GM18519 (cell line): ENCODE results near the gene STON2.
"Not testable (repeated sequence)": the region's sequence is repeated elsewhere in the genome, so short reads cannot be mapped to it uniquely, and the experiment has no call there.

Experiments
- ATAC-seq: cut with Tn5 transposase; IDR thresholded peaks from one replicate; pipeline ENCODE4 v1.9.1; 2021; ENCODE audit warnings: mild to moderate bottlenecking, moderate library complexity; ENCODE audit not compliant: unreplicated experiment, low FRiP score

STON2 gene

GRCh38 chr14:81385419-81385818 lies 14.7 kb downstream of the STON2 start:
- no peak for ATAC-seq

GRCh38 chr14:81384900-81385299 lies 15.2 kb downstream of the STON2 start:
- no peak for ATAC-seq

- no peak for ATAC-seq
Measured at GRCh38 chr14:81382517-81383225, 17.5 kb downstream of the STON2 start.

- not testable (repeated sequence) for ATAC-seq
Measured at GRCh38 chr14:81380009-81380408, 20.1 kb downstream of the STON2 start.

- no peak for ATAC-seq
Measured at GRCh38 chr14:81371802-81372201, 28.3 kb downstream of the STON2 start.

- no peak for ATAC-seq
Measured at GRCh38 chr14:81367563-81367962, 32.6 kb downstream of the STON2 start.

- ATAC-seq = no peak
Measured at GRCh38 chr14:81366884-81367283, 33.2 kb downstream of the STON2 start.

- no peak for ATAC-seq
Measured at GRCh38 chr14:81366214-81366613, 33.9 kb downstream of the STON2 start.

- ATAC-seq = no peak
Measured at GRCh38 chr14:81363746-81364378, 36.3 kb downstream of the STON2 start.

- ATAC-seq = no peak
Measured at GRCh38 chr14:81353691-81354323, 46.3 kb downstream of the STON2 start.

GRCh38 chr14:81352413-81352812 lies 47.7 kb downstream of the STON2 start:
- ATAC-seq = no peak

- ATAC-seq = no peak
Measured at GRCh38 chr14:81351205-81351604, 48.9 kb downstream of the STON2 start.

GRCh38 chr14:81350344-81351130 lies 49.6 kb downstream of the STON2 start:
- ATAC-seq = no peak

GRCh38 chr14:81348061-81348460 lies 52.1 kb downstream of the STON2 start:
- ATAC-seq = no peak

- no peak for ATAC-seq
Measured at GRCh38 chr14:81345781-81346180, 54.3 kb downstream of the STON2 start.

- ATAC-seq = no peak
Measured at GRCh38 chr14:81344481-81345160, 55.5 kb downstream of the STON2 start.

- ATAC-seq = no peak
Measured at GRCh38 chr14:81343701-81344100, 56.4 kb downstream of the STON2 start.

GRCh38 chr14:81342850-81343580 lies 57.1 kb downstream of the STON2 start:
- ATAC-seq = no peak

- ATAC-seq = no peak
Measured at GRCh38 chr14:81341781-81342180, 58.3 kb downstream of the STON2 start.

GRCh38 chr14:81341370-81341769 lies 58.8 kb downstream of the STON2 start:
- ATAC-seq = no peak
